ENCODE data around the gene PLS3.
"Not testable (repeated sequence)": the region's sequence is repeated elsewhere in the genome, so short reads cannot be mapped to it uniquely, and the experiment has no call there.

Gene PLS3

DNA sequence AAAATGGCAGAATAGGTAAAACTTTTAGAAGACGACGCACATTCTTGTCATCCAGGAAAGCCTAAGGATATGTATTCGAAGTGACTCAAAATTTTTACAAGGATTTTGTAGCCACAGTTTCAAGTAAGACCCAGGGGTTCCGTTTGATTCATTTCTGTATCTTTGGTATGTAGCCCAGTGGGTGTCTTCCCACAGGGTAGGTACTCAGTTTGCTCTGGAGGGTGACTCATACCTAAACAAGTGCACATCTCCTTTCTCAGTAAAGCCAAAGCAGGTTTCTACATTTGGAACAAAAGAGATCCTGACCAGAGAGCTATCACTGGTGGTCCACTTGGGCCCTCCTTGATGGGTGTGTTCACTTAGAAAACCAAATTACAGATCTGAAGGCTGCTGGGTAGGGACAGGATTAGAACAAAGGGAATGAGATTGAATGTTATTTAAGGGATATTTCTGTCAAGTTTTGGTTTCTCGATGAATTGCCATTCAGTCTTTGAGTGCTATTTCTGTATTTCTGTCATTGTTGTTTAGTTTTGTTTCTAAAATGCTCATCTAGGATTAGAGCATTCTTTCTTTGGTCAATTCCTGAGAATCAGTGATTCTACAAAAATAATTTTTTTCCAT, 56.1 kb downstream of the PLS3 start:
- DNase-seq = no peak

DNA sequence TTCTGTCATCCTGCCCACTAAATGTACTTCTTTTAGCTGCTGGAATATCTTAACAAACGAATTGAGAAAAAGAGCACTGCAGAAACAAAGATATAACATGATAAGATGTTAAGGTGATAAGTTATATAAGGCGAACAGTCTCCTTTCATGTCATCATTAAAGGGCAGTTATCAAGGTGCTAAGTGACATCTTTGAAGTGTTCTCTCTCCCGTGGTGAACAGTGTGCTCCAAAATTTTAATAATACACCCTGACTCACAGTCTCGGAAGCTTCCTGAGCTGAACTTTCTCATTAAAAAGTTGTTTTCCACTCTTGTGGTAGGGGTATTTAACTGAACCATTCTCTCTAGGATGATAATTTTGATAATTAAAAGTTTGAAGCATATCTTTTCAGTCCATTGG, 61.6 kb downstream of the PLS3 start:
- no peak for DNase-seq

DNA sequence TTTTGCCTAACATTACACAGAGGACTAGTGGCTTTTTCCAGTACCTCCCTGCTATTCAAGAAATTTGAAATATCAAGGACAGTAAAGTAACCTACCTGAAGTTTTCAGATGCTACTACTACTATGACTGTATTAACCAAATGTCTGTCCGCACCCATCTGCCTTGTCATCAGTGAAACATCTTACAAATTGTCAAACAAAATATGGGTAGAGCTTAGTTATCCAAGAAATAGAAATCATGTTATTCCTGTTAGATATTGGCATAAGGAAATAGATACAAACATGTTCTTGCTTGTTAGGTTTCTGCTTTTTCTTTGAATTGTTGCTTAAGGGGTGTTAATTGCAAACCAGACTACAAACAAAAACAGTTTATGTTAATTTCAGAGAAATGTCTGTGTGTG, 63.9 kb downstream of the PLS3 start:
- no peak for DNase-seq

- DNase-seq = no peak
These were observed 64.8 kb downstream of the PLS3 start for GRCh38 chrX:115625572-115626301.

DNA sequence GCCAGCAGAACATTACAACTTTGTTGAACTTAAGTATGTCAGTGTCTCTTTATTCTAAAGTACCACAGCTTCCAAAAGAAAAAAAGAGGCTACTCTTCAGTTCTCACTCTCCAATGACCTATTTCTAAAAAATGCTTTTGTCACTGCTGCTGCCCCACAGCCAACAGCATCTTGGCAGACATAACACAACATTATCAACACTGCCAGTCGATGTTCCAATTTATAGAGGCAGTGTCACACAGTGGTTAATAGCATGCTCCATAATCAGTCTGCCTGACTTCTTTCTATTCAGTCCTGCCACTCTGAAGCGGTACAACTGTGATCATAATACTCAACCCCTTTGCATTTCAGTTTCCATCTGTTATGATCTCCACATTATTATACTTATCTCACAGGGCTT, 69.2 kb downstream of the PLS3 start:
- DNase-seq = no peak

GRCh38 chrX:115632455-115632854, 71.5 kb downstream of the PLS3 start:
- DNase-seq = no peak

GRCh38 chrX:115633397-115633796, 72.4 kb downstream of the PLS3 start:
- DNase-seq = not testable (repeated sequence)

DNA sequence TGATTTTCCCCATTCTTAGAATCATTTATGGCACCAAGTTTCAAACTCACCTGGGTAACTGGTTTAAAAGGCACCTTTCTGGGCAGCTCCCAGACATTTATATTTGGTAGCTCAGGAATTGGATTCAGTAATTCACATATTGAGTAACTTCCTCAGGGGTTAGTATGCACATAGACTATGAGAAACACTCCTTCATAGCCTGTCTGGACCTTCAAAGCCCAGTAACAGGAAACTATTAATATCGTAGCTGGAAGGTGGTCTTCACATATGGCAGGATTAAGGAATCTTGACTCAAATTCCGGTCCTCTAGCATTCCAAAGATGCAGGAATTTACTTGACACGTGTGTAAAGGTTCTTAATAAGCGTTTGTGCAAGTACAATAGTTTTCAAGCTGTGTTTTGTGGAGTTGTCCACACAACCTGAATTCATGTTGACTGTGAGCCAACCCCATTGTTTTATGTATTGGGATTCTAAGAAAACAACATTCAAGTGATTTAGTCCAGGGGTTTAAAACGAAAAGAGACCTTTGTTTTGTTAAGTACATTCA, 78.4 kb downstream of the PLS3 start:
- DNase-seq = no peak

- DNase-seq = no peak
These were observed 81.3 kb downstream of the PLS3 start for GRCh38 chrX:115642311-115642710.

GRCh38 chrX:115642895-115643530, 82.0 kb downstream of the PLS3 start:
- DNase-seq = no peak

GRCh38 chrX:115644397-115644796, 83.4 kb downstream of the PLS3 start:
- not testable (repeated sequence) for DNase-seq

GRCh38 chrX:115649461-115650063, 88.6 kb downstream of the PLS3 start:
- no peak for DNase-seq

- DNase-seq = no peak
These were observed 89.5 kb downstream of the PLS3 start for GRCh38 chrX:115650449-115650848.

- DNase-seq = no peak
These were observed 89.9 kb downstream of the PLS3 start for GRCh38 chrX:115650916-115651315.

- no peak for DNase-seq
These were observed 91.2 kb downstream of the PLS3 start for GRCh38 chrX:115652221-115652620.

DNA sequence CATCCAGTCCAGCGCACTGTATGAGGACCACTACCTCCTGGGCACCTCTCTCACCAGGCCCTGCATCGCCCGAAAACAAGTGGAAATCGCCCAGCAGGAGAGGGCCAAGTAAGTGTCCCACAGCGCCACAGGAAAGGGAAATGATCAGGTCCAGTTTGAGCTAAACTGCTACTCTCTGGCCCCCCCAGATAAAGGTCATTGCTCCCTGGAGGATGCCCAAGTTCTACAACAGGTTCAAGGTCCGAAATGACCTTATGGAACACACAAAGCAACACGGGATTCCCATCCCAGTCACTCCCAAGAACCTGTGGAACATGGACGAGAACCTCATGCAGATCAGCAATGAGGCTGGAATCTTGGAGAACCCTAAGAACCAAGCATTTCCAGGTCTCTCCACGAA, 104.1 kb downstream of the PLS3 start:
- no peak for DNase-seq

- DNase-seq = no peak
These were observed 118.5 kb downstream of the PLS3 start for GRCh38 chrX:115679460-115679859.

GRCh38 chrX:115687595-115687994, 126.6 kb downstream of the PLS3 start:
- DNase-seq = no peak

- DNase-seq = no peak
These were observed 129.0 kb downstream of the PLS3 start for GRCh38 chrX:115689931-115690330.

DNA sequence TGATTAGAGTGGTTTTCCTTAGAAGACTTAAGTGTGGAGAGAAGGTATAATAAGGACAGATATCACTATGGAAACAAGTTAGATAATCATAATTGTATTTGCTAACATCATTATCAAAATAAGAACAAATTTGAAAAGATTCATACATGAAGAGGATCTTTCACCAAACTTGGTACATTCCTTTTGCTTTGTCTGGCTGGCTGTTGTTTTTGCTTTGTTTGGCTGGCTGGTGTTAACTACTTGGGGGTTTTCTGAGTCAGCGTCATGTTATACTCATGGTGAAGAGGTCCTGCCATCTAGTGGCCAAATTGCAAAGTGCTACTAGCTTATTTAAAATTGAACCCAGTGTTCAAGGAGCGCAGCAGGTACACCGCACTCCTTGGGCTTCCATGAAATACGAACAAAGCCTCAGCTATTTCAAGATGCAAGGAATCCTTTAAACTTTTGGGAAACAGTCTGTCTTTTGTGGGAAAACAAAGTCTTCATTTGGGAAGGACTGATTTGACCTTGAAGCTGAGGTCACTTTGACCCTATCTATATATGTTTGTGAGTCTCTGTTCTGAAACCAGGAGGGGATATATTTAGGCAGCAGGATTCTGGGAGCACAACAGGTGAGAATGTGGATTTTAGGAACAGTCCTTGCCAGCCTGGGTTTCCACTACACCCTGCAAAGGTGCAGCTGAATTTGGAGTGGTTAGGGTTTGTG, 129.7 kb downstream of the PLS3 start:
- no peak for DNase-seq

GRCh38 chrX:115693476-115693875, 132.5 kb downstream of the PLS3 start:
- no peak for DNase-seq

DNA sequence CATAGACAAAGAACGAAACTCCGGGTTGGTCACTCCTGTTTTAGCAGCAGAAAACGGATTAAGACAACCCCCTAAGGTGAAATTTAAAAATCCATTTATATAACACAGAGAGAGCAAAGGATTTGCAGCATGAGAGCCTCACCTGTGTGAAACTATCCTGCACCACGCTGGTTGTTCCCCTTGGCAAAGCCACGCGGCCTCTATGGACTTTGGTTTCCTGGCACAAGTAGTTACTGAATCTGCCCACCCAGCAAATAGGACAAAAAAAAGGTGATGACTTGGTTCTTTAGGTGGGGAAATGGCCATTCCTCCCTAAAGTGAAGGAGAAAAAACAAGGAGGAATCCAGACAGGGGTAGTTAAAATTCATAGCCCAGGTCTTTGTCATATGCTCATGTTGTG, 133.1 kb downstream of the PLS3 start:
- DNase-seq = no peak

DNA sequence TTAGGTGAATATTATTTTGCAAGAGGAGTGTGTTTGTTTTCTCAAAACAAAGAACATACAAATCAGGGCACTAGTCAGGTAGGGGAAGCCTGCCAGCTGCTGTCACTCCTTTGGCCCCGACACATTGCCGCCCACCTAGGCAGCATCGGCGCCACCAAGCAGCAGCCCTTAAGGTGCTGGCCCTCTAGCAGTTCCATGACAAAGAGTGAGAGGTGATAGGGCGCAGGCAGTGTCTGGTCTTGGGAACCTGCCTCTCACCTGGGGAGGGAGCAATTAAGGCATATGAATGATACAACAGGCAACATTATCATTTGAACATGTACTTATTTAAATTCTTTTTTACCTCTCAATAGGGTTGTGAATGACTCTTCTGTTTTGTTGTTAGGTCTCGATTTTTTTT, 135.1 kb downstream of the PLS3 start:
- DNase-seq = no peak
